Neural cell (in vitro differentiated cells): ENCODE data around the gene LRRC31.

ENCODE experiments used
- EP300 ChIP-seq: fragments of 450-650 bp; conservative IDR thresholded peaks from 2 replicates; pipeline ENCODE4 v1.6.1; 2014; ENCODE audit warnings: antibody characterized with exemption, mild to moderate bottlenecking, moderate library complexity; ENCODE audit not compliant: poor library complexity, severe bottlenecking
- EZH2 ChIP-seq: fragments of 200-600, 300-800 bp; shearing (Covaris generic), sonication (generic); IDR thresholded peaks from 2 replicates; pipeline ENCODE4 v1.6.1; 2014; ENCODE audit warnings: antibody characterized with exemption, low read length, borderline replicate concordance, mild to moderate bottlenecking; ENCODE audit not compliant: insufficient read depth, poor library complexity, severe bottlenecking
- MXI1 ChIP-seq: fragments of 450-650 bp; conservative IDR thresholded peaks from 2 replicates; pipeline ENCODE4 v1.6.1; 2014; ENCODE audit warnings: antibody characterized with exemption, mild to moderate bottlenecking; ENCODE audit not compliant: poor library complexity, severe bottlenecking
- POLR2AphosphoS5 ChIP-seq: IDR thresholded peaks from 2 replicates; pipeline ENCODE4 v1.6.1; 2012
- RAD21 ChIP-seq: fragments of 450-650 bp; conservative IDR thresholded peaks from 2 replicates; pipeline ENCODE4 v1.6.1; 2014; ENCODE audit warnings: antibody characterized with exemption, mild to moderate bottlenecking, moderate library complexity
- SMC3 ChIP-seq: fragments of 450-650 bp; conservative IDR thresholded peaks from 2 replicates; pipeline ENCODE4 v1.6.1; 2014; ENCODE audit warnings: antibody characterized with exemption, mild to moderate bottlenecking, moderate library complexity; ENCODE audit not compliant: poor library complexity
- TF ChIP-seq, protein P1 (sequence below): fragments of 450-650 bp; IDR thresholded peaks from 2 replicates; pipeline ENCODE4 v1.5.1; 2014; ENCODE audit warnings: antibody characterized with exemption, mild to moderate bottlenecking, moderate library complexity; ENCODE audit not compliant: poor library complexity, severe bottlenecking
- TF ChIP-seq, protein P2 (sequence below): IDR thresholded peaks from 2 replicates; pipeline ENCODE4 v1.6.1; 2012; ENCODE audit warnings: borderline replicate concordance

DNA sequence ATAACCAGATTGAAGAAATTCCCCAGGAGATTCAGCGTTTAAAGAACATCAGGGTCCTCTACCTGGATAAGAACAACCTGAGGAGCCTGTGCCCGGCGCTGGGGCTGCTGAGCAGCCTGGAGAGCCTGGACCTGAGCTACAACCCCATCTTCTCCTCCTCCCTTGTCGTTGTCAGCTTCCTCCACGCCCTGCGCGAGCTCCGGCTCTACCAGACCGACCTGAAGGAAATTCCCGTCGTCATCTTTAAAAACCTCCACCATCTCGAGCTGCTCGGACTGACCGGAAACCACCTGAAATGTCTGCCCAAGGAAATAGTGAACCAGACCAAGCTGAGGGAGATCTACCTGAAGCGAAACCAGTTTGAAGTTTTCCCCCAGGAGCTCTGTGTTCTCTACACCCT, 47.6 kb downstream of the LRRC31 start:
- TF ChIP-seq MXI1 (no peak), EP300 (no peak), POLR2AphosphoS5 (no peak), SMC3 (no peak), EZH2 (no peak), RAD21 (no peak)
- TF ChIP-seq, protein P1, sequence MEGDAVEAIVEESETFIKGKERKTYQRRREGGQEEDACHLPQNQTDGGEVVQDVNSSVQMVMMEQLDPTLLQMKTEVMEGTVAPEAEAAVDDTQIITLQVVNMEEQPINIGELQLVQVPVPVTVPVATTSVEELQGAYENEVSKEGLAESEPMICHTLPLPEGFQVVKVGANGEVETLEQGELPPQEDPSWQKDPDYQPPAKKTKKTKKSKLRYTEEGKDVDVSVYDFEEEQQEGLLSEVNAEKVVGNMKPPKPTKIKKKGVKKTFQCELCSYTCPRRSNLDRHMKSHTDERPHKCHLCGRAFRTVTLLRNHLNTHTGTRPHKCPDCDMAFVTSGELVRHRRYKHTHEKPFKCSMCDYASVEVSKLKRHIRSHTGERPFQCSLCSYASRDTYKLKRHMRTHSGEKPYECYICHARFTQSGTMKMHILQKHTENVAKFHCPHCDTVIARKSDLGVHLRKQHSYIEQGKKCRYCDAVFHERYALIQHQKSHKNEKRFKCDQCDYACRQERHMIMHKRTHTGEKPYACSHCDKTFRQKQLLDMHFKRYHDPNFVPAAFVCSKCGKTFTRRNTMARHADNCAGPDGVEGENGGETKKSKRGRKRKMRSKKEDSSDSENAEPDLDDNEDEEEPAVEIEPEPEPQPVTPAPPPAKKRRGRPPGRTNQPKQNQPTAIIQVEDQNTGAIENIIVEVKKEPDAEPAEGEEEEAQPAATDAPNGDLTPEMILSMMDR = no peak
- TF ChIP-seq, protein P2, sequence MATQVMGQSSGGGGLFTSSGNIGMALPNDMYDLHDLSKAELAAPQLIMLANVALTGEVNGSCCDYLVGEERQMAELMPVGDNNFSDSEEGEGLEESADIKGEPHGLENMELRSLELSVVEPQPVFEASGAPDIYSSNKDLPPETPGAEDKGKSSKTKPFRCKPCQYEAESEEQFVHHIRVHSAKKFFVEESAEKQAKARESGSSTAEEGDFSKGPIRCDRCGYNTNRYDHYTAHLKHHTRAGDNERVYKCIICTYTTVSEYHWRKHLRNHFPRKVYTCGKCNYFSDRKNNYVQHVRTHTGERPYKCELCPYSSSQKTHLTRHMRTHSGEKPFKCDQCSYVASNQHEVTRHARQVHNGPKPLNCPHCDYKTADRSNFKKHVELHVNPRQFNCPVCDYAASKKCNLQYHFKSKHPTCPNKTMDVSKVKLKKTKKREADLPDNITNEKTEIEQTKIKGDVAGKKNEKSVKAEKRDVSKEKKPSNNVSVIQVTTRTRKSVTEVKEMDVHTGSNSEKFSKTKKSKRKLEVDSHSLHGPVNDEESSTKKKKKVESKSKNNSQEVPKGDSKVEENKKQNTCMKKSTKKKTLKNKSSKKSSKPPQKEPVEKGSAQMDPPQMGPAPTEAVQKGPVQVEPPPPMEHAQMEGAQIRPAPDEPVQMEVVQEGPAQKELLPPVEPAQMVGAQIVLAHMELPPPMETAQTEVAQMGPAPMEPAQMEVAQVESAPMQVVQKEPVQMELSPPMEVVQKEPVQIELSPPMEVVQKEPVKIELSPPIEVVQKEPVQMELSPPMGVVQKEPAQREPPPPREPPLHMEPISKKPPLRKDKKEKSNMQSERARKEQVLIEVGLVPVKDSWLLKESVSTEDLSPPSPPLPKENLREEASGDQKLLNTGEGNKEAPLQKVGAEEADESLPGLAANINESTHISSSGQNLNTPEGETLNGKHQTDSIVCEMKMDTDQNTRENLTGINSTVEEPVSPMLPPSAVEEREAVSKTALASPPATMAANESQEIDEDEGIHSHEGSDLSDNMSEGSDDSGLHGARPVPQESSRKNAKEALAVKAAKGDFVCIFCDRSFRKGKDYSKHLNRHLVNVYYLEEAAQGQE = no peak
